H1 (cell line): Measurements from ENCODE around the gene C20orf96. TPM values are rescaled to one million over a fixed set of nuclear protein-coding genes. Genes with fewer than 3 reads are reported as not detected.

Experiments
- ATF3 ChIP-seq: IDR thresholded peaks from 2 replicates; pipeline ENCODE4 v1.6.1; 2011; ENCODE audit warnings: low read depth, mild to moderate bottlenecking, low read length; ENCODE audit not compliant: insufficient read depth
- BCL11A ChIP-seq, 2 experiments: IDR thresholded peaks; one replicate each; pipeline ENCODE4 v1.6.1; 2011; ENCODE audit warnings: low read depth in 2 of 2, low read length in 2 of 2, mild to moderate bottlenecking in 2 of 2
- CBX5 ChIP-seq: fragments of 300-800, 300-1000 bp; sonication (generic); IDR thresholded peaks from 2 replicates; pipeline ENCODE4 v1.7.1; 2016; ENCODE audit warnings: antibody characterized with exemption, low read length, low read depth
- CTBP2 ChIP-seq: IDR thresholded peaks from 2 replicates; pipeline ENCODE4 v1.7.0; 2011; ENCODE audit warnings: borderline replicate concordance, mild to moderate bottlenecking, moderate library complexity, mixed read lengths, low read length; ENCODE audit not compliant: insufficient read depth, insufficient read length
- EP300 ChIP-seq, 2 experiments: IDR thresholded peaks; 1 replicate in 1 of 2; 2 replicates in 1 of 2; pipeline ENCODE4 v1.6.1; 2011 to 2012; ENCODE audit warnings: low read depth in 2 of 2, low read length in 2 of 2, mild to moderate bottlenecking in 2 of 2, borderline replicate concordance in 1 of 2, inconsistent platforms in 1 of 2, moderate library complexity in 1 of 2
- GABPA ChIP-seq: IDR thresholded peaks from 2 replicates; pipeline ENCODE4 v1.6.1; 2011; ENCODE audit warnings: mild to moderate bottlenecking, low read length, moderate library complexity, borderline replicate concordance; ENCODE audit not compliant: insufficient read depth
- KDM1A ChIP-seq: fragments of 200-600, 300-600 bp; sonication (generic); IDR thresholded peaks from 2 replicates; pipeline ENCODE4 v1.7.1; 2016; ENCODE audit warnings: mild to moderate bottlenecking, low read length, borderline replicate concordance
- KDM4A ChIP-seq: IDR thresholded peaks from one replicate; pipeline ENCODE4 v1.7.1; 2012; ENCODE audit warnings: low read depth, mild to moderate bottlenecking, moderate library complexity, low read length, inconsistent platforms; ENCODE audit not compliant: severe bottlenecking
- PHF8 ChIP-seq: fragments of 200-600 bp; sonication (generic); conservative IDR thresholded peaks from 2 replicates; pipeline ENCODE4 v1.7.1; 2012; ENCODE audit warnings: low read depth, mild to moderate bottlenecking, inconsistent platforms, low read length, moderate library complexity
- POLR2AphosphoS5 ChIP-seq: IDR thresholded peaks from 2 replicates; pipeline ENCODE4 v1.6.1; 2011; ENCODE audit warnings: low read depth, low read length
- RAD21 ChIP-seq, 2 experiments: IDR thresholded peaks in 1 of 2; conservative IDR thresholded peaks in 1 of 2; 2 replicates each; pipeline ENCODE4 v1.6.1; 2011; ENCODE audit warnings: low read depth in 2 of 2, low read length in 2 of 2, improper control_type of control experiment in 1 of 2, inconsistent platforms in 1 of 2, mild to moderate bottlenecking in 1 of 2, moderate library complexity in 1 of 2
- RFX5 ChIP-seq: IDR thresholded peaks from 2 replicates; pipeline ENCODE4 v1.6.1; 2011; ENCODE audit warnings: low read depth, low read length, improper control_type of control experiment, borderline replicate concordance
- RNF2 ChIP-seq: fragments of 200-900, 300-1000 bp; sonication (generic); IDR thresholded peaks from 2 replicates; pipeline ENCODE4 v1.7.1; 2016; ENCODE audit warnings: borderline replicate concordance, low read depth, mild to moderate bottlenecking, antibody characterized with exemption, low read length; ENCODE audit not compliant: poor library complexity, severe bottlenecking; ENCODE audit errors: missing control alignments
- SIRT6 ChIP-seq: IDR thresholded peaks from one replicate; pipeline ENCODE4 v1.7.1; 2012; ENCODE audit warnings: low read length, inconsistent platforms
- SIX5 ChIP-seq: IDR thresholded peaks from 2 replicates; pipeline ENCODE4 v1.6.1; 2011; ENCODE audit warnings: mild to moderate bottlenecking, low read depth, low read length
- TCF12 ChIP-seq: IDR thresholded peaks from 2 replicates; pipeline ENCODE4 v1.6.1; 2011; ENCODE audit warnings: low read depth, mild to moderate bottlenecking, low read length
- USF2 ChIP-seq: IDR thresholded peaks from 2 replicates; pipeline ENCODE4 v1.6.1; 2011; ENCODE audit warnings: low read length, improper control_type of control experiment
- polyA plus RNA-seq, 7 experiments: library from polyadenylated mRNA; depleted of rRNA in 3 of 7; stranded (reverse) in 5 of 7; unstranded in 2 of 7; fragments of >200 nt in 5 of 7; fragments of 200-250 nt in 2 of 7; gene quantifications; 1 replicate in 5 of 7; 2 replicates in 1 of 7; 4 replicates in 1 of 7; pipeline versions ENCODE4 v1.2.1 to v1.2.3, GENCODE V29; 2011 to 2013; ENCODE audit warnings: missing spikeins in 2 of 7, mixed read lengths in 2 of 7
- total RNA-seq: library from RNA; stranded (reverse); fragmentation: NEBNext Ultra II Directional; extraction: Animal tissue kit (Norgen Biotek cat#: 25700); gene quantifications from 2 replicates; pipeline ENCODE4 v1.2.1, GENCODE V29; 2021
- TF ChIP-seq, protein P1 (sequence below): IDR thresholded peaks from 2 replicates; pipeline ENCODE4 v1.6.1; 2012; ENCODE audit warnings: low read length, inconsistent platforms

The C20orf96 gene
- total and polyA plus RNA-seq, 2 of the 8 experiments (the other 6 are each of a cell fraction or from before 2014, with no cell fraction given), result 19.2 to 21.0 TPM

GRCh38 chr20:297098-297924 lies 6.8 kb upstream of the C20orf96 start, which contains the start of gene ZCCHC3 (continued):
- no peak for TF ChIP-seq ATF3
- TF ChIP-seq EP300 (IDR thresholded peaks at IDR 0.05; ENCODE audit: borderline replicate concordance in 1 of 2, low read depth in 2 of 2, low read length in 2 of 2), result no peak; a peak in 1 of 3 replicates
- peak in 1 of 2 experiments; percentile 36; a peak in 2 of 4 replicates for TF ChIP-seq RAD21 (IDR thresholded peaks at IDR 0.05 in 1 of 2, conservative IDR thresholded peaks at IDR 0.05 in 1 of 2; ENCODE audit: low read depth in 2 of 2, low read length in 2 of 2)
- TF ChIP-seq, protein P1, sequence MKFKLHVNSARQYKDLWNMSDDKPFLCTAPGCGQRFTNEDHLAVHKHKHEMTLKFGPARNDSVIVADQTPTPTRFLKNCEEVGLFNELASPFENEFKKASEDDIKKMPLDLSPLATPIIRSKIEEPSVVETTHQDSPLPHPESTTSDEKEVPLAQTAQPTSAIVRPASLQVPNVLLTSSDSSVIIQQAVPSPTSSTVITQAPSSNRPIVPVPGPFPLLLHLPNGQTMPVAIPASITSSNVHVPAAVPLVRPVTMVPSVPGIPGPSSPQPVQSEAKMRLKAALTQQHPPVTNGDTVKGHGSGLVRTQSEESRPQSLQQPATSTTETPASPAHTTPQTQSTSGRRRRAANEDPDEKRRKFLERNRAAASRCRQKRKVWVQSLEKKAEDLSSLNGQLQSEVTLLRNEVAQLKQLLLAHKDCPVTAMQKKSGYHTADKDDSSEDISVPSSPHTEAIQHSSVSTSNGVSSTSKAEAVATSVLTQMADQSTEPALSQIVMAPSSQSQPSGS, result no peak
- peak; percentile 38 for TF ChIP-seq KDM4A
- TF ChIP-seq BCL11A (IDR thresholded peaks at IDR 0.05; ENCODE audit: low read depth in 2 of 2, low read length in 2 of 2), result no peak
- peak; percentile 91 for TF ChIP-seq PHF8
- no peak; the same call in 1 of the 2 replicates for TF ChIP-seq GABPA
- no peak for TF ChIP-seq KDM1A
- no peak for TF ChIP-seq RNF2
- 0 out of 2 replicates have a peak, but pooled peaks have one; percentile 27 for TF ChIP-seq TCF12
- TF ChIP-seq SIX5, result peak; percentile 22; the same call in 1 of the 2 replicates
- TF ChIP-seq POLR2AphosphoS5, result peak; percentile 75
- TF ChIP-seq SIRT6, result no peak
- TF ChIP-seq RFX5, result 0 out of 2 replicates have a peak, but pooled peaks have one; percentile 55
- TF ChIP-seq CBX5, result no peak
- no peak for TF ChIP-seq CTBP2
- TF ChIP-seq USF2, result no peak
